HCT116 (cell line): ENCODE results near the gene CUEDC2. TPM values are rescaled to one million over a fixed set of nuclear protein-coding genes. Genes with fewer than 3 reads are reported as not detected.

Experiments used
- ATAC-seq: fragments of 200-7000 bp; cut with Tn5 transposase; 2 replicates; pipeline ENCODE4 v1.9.1; 2020; ENCODE audit warnings: mild to moderate bottlenecking, moderate library complexity
- BruUV-seq: library from RNA; stranded (reverse); fragments of 400-500 nt; replicated peaks from 2 replicates; lab custom pipeline; 2021; lab: Mats Ljungman, UMichigan
- CTCF ChIA-PET: fragments of 300-600 bp; sonication (Branson Sonifier 250); formaldehyde crosslinking; loops from one replicate; lab custom pipeline; 2021; ENCODE audit warnings: antibody characterized with exemption; lab: Charles Lee
- POLR2A ChIA-PET: fragments of 300-600, 350-600 bp; sonication (Branson Sonifier 250); formaldehyde crosslinking; loops from one replicate; lab custom pipeline; 2021; ENCODE audit warnings: antibody characterized with exemption; lab: Charles Lee
- RAD21 ChIA-PET, 2 experiments: fragments of 300-600 bp; sonication (Branson Sonifier 250); formaldehyde crosslinking; loops; one replicate each; lab custom pipeline; 2023; ENCODE audit warnings: low total read pairs in 2 of 2; ENCODE audit not compliant: uncharacterized antibody in 2 of 2, unreplicated experiment in 2 of 2, low non-redundant PET in 1 of 2; lab: Charles Lee
- DNase-seq: peaks from one replicate; pipeline ENCODE4 v3.0.0-alpha.2; 2010; ENCODE audit warnings: low read depth, low spot score
- H2AFZ ChIP-seq: fragments of 200-600 bp; shearing (Covaris generic), sonication (generic); 2 replicates; pipeline ENCODE4 v1.6.1; 2017; ENCODE audit warnings: low read depth, mixed run types, mixed read lengths, antibody characterized with exemption, low read length; ENCODE audit not compliant: poor library complexity, severe bottlenecking
- H3K27ac ChIP-seq: 2 replicates; pipeline ENCODE4 v1.5.1; 2012; ENCODE audit warnings: low read depth, low read length
- H3K27me3 ChIP-seq: fragments of 200-600 bp; sonication (generic); 2 replicates; pipeline ENCODE4 v1.6.1; 2016; ENCODE audit warnings: mixed run types, low read length, mixed read lengths; ENCODE audit not compliant: insufficient read depth
- H3K36me3 ChIP-seq, 2 experiments: fragments of 200-500 bp in 1 of 2; fragments of 200-600 bp in 1 of 2; sonication (Bioruptor generic) in 1 of 2; sonication (generic) in 1 of 2; 2 replicates each; pipeline versions ENCODE4 v1.5.1 to v1.6.1; 2014 to 2016; ENCODE audit warnings: low read length in 2 of 2, inconsistent platforms in 1 of 2, mixed read lengths in 1 of 2, mixed run types in 1 of 2; ENCODE audit not compliant: insufficient read depth in 2 of 2, control insufficient read depth in 1 of 2
- H3K4me1 ChIP-seq, 2 experiments: fragments of 200-600 bp in 1 of 2; sonication (generic) in 1 of 2; 2 replicates each; pipeline versions ENCODE4 v1.5.1 to v1.6.1; 2012 to 2017; ENCODE audit warnings: low read length in 2 of 2, inconsistent platforms in 1 of 2, mild to moderate bottlenecking in 1 of 2, mixed read lengths in 1 of 2, mixed run types in 1 of 2, moderate library complexity in 1 of 2; ENCODE audit not compliant: insufficient read depth in 2 of 2, control insufficient read depth in 1 of 2
- H3K4me2 ChIP-seq: fragments of 200-600 bp; sonication (generic); 2 replicates; pipeline ENCODE4 v1.6.1; 2017; ENCODE audit warnings: mixed run types, low read length, mixed read lengths
- H3K4me3 ChIP-seq, 2 experiments: fragments of 200-600 bp in 1 of 2; sonication (generic) in 1 of 2; replicated peaks in 1 of 2; 2 replicates each; pipeline ENCODE4 v1.5.1; 2011 to 2016; ENCODE audit warnings: low read length in 2 of 2, control low read depth in 1 of 2, low read depth in 1 of 2, mild to moderate bottlenecking in 1 of 2, mixed read lengths in 1 of 2, mixed run types in 1 of 2
- H3K79me2 ChIP-seq: fragments of 200-600 bp; sonication (generic); 2 replicates; pipeline ENCODE4 v1.6.1; 2017; ENCODE audit warnings: mild to moderate bottlenecking, mixed run types, low read length, moderate library complexity, mixed read lengths; ENCODE audit not compliant: insufficient read depth
- H3K9ac ChIP-seq: fragments of 200-600 bp; sonication (generic); 2 replicates; pipeline ENCODE4 v1.6.1; 2016; ENCODE audit warnings: low read length, mixed read lengths
- H3K9me2 ChIP-seq: fragments of 200-600 bp; sonication (generic), shearing (Covaris generic); 2 replicates; pipeline ENCODE4 v1.6.1; 2017; ENCODE audit warnings: mixed run types, mild to moderate bottlenecking, moderate library complexity; ENCODE audit not compliant: insufficient read depth
- H3K9me3 ChIP-seq, 2 experiments: fragments of 200-500 bp in 1 of 2; fragments of 200-600 bp in 1 of 2; sonication (Bioruptor generic) in 1 of 2; sonication (generic) in 1 of 2; 2 replicates each; pipeline ENCODE4 v1.6.1; 2014 to 2017; ENCODE audit warnings: low read length in 2 of 2, mixed read lengths in 2 of 2, inconsistent platforms in 1 of 2, low read depth in 1 of 2, mild to moderate bottlenecking in 1 of 2, mixed run types in 1 of 2, moderate library complexity in 1 of 2; ENCODE audit not compliant: control insufficient read depth in 1 of 2, insufficient read depth in 1 of 2
- H4K20me1 ChIP-seq: fragments of 200-600 bp; sonication (generic), shearing (Covaris generic); 2 replicates; pipeline ENCODE4 v1.6.1; 2017; ENCODE audit warnings: mixed run types, mild to moderate bottlenecking, moderate library complexity; ENCODE audit not compliant: insufficient read depth
- ATF3 ChIP-seq: IDR thresholded peaks from 2 replicates; pipeline ENCODE4 v1.6.1; 2012
- CBX3 ChIP-seq: IDR thresholded peaks from 2 replicates; pipeline ENCODE4 v1.6.1; 2012; ENCODE audit warnings: low read depth
- CTCF ChIP-seq, 3 experiments: fragments of 200-600 bp in 1 of 3; sonication (generic) in 1 of 3; IDR thresholded peaks in 2 of 3; conservative IDR thresholded peaks in 1 of 3; 2 replicates each; pipeline ENCODE4 v1.5.1; 2012 to 2017; ENCODE audit warnings: low read depth in 2 of 3, low read length in 2 of 3, antibody characterized with exemption in 1 of 3, borderline replicate concordance in 1 of 3, control low read depth in 1 of 3, mild to moderate bottlenecking in 1 of 3, mixed read lengths in 1 of 3, mixed run types in 1 of 3, moderate library complexity in 1 of 3; ENCODE audit not compliant: insufficient read depth in 1 of 3
- EGR1 ChIP-seq: IDR thresholded peaks from 2 replicates; pipeline ENCODE4 v1.6.1; 2012; ENCODE audit warnings: low read depth
- ELF1 ChIP-seq: IDR thresholded peaks from 2 replicates; pipeline ENCODE4 v1.6.1; 2012; ENCODE audit warnings: low read depth, borderline replicate concordance
- EZH2 ChIP-seq: fragments of 200-600 bp; sonication (generic); IDR thresholded peaks from 2 replicates; pipeline ENCODE4 v1.6.1; 2017; ENCODE audit warnings: antibody characterized with exemption, mixed run types
- EZH2phosphoT487 ChIP-seq: fragments of 200-600 bp; IDR thresholded peaks from 2 replicates; pipeline ENCODE4 v1.6.1; 2018; ENCODE audit warnings: antibody characterized with exemption, borderline replicate concordance
- FOSL1 ChIP-seq: IDR thresholded peaks from 2 replicates; pipeline ENCODE4 v1.6.1; 2012; ENCODE audit warnings: low read depth
- JUND ChIP-seq: IDR thresholded peaks from 2 replicates; pipeline ENCODE4 v1.6.1; 2012
- POLR2AphosphoS5 ChIP-seq: IDR thresholded peaks from 2 replicates; pipeline ENCODE4 v1.6.1; 2011; ENCODE audit warnings: mild to moderate bottlenecking, low read depth, low read length, moderate library complexity
- RAD21 ChIP-seq: IDR thresholded peaks from 2 replicates; pipeline ENCODE4 v1.6.1; 2012; ENCODE audit warnings: low read depth, mild to moderate bottlenecking
- REST ChIP-seq: IDR thresholded peaks from 2 replicates; pipeline ENCODE4 v1.6.1; 2012; ENCODE audit warnings: low read depth
- SRF ChIP-seq: IDR thresholded peaks from 2 replicates; pipeline ENCODE4 v1.6.1; 2012; ENCODE audit warnings: low read depth
- YY1 ChIP-seq: IDR thresholded peaks from 2 replicates; pipeline ENCODE4 v1.6.1; 2011; ENCODE audit warnings: low read length, low read depth, moderate library complexity, mild to moderate bottlenecking; ENCODE audit not compliant: insufficient replicate concordance; ENCODE audit errors: extremely low read depth
- ZBTB33 ChIP-seq: IDR thresholded peaks from 2 replicates; pipeline ENCODE4 v1.6.1; 2011; ENCODE audit warnings: mild to moderate bottlenecking, low read length, moderate library complexity; ENCODE audit not compliant: insufficient replicate concordance; ENCODE audit errors: extremely low read depth
- ZFX ChIP-seq: fragments of 450-650 bp; IDR thresholded peaks from 2 replicates; pipeline ENCODE4 v1.6.1; 2017
- ZNF274 ChIP-seq: fragments of 200-500 bp; sonication (Bioruptor generic); IDR thresholded peaks from 2 replicates; pipeline ENCODE4 v1.6.1; 2014; ENCODE audit warnings: mild to moderate bottlenecking, low read depth, low read length, inconsistent platforms
- intact Hi-C: fragments of 100-400 bp; cut with micrococcal nuclease; formaldehyde crosslinking; loops from 2 replicates; pipeline ENCODE4 v1.10.0; 2022
- total RNA-seq: library from RNA; stranded (reverse); gene quantifications from one replicate; pipeline ENCODE4 v1.2.1, GENCODE V29; 2021; ENCODE audit not compliant: unreplicated experiment

Gene CUEDC2
- total RNA-seq, 1 experiment from 2014 or later, result 96.7 TPM

DNA sequence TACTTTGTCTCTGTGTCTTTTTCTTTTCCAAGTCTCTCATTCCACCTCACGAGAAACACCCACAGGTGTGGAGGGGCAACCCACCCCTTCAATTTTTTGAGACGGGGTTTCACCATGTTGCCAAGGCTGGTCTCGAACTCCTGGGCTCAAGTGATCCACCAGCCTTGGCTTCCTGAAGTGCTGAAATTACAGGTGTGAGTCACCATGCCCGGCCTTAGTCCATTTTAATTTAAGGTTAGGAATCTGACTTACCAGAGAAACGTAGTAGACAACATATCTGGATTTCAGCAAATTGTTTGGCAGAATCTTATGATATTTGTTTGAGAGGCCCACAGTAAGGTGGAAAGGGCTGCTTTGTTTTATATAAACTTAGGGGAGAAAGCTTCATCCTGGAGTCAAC is 40.1 kb downstream of the CUEDC2 start:
- no peak overlapping the region for H3K4me2 ChIP-seq
- no peaks in the 10 kb centered on the region for H4K20me1 ChIP-seq
- no peaks in the 10 kb centered on the region for H3K27me3 ChIP-seq
- H3K4me3 ChIP-seq, result no peak overlapping the region
- ChIA-PET RAD21 (no interaction called here), CTCF (interaction anchor here (0.7 to 4.1 kb wide), 3 partner anchors 12 to 191 kb away, joined by 3 to 33 read pairs (median 8); no protein-coding TSS in a partner anchor), POLR2A (no interaction called here)
- no peak for ATAC-seq
- H3K36me3 ChIP-seq, result 0 out of 4 replicates have a peak, but pooled peaks cover 1 to 5% of the 10 kb centered on the region in 2 experiments
- TF ChIP-seq EGR1 (no peak), CTCF (IDR thresholded peaks at IDR 0.05 in 2 of 3, conservative IDR thresholded peaks at IDR 0.05 in 1 of 3; ENCODE audit: borderline replicate concordance in 1 of 3, insufficient read depth in 1 of 3, low read depth in 2 of 3, low read length in 2 of 3) (no peak), ZBTB33 (no peak), ATF3 (no peak), YY1 (no peak), ELF1 (no peak), JUND (no peak), POLR2AphosphoS5 (no peak), ZNF274 (no peak), EZH2phosphoT487 (no peak), EZH2 (no peak), ZFX (no peak), REST (no peak), SRF (no peak), CBX3 (no peak), RAD21 (no peak), FOSL1 (no peak)
- intact Hi-C loops, result no loop called here
- no peaks in the 10 kb centered on the region for H3K9me3 ChIP-seq
- no TSS peak for BruUV-seq
- H3K27ac ChIP-seq, result no peak overlapping the region
- H3K9ac ChIP-seq, result no peak overlapping the region
- no peak for DNase-seq
- H3K4me1 ChIP-seq, result peaks cover 13 to 47% of the 10 kb centered on the region in 2 experiments
- H3K9me2 ChIP-seq, result no peaks in the 10 kb centered on the region
- H2AFZ ChIP-seq, result no peak overlapping the region
- H3K79me2 ChIP-seq, result peaks cover 13% of the 10 kb centered on the region; the same call in 1 of the 2 replicates
